ENCODE results near the gene B3GALT6. TPM values are rescaled to one million over a fixed set of nuclear protein-coding genes. Genes with fewer than 3 reads are reported as not detected.
A peak's percentile ranks its signal among the peaks of the same experiment; 100 is the strongest.

B3GALT6 gene
- total and polyA plus RNA-seq, 2 experiments from 2014 or later, result 6.5 to 52.5 TPM

- no peak for TF ChIP-seq EZH2 (IDR thresholded peaks at IDR 0.05; ENCODE audit: insufficient read depth, poor library complexity, severe bottlenecking)
- no peak for TF ChIP-seq EZH2phosphoT487 (IDR thresholded peaks at IDR 0.05; ENCODE audit: insufficient read depth, low read depth)
- H3K9me2 ChIP-seq (ENCODE audit: insufficient read depth), result no peaks in the 10 kb centered on the region
- H3K79me2 ChIP-seq (ENCODE audit: insufficient read depth), result peaks cover 82% of the 10 kb centered on the region
- no peak overlapping the region for H2AFZ ChIP-seq
- in situ Hi-C loops (cut with MboI), result no loop called here
- no peak overlapping the region for H3K4me3 ChIP-seq
- H3K9ac ChIP-seq, result no peak overlapping the region
- H3F3A ChIP-seq (ENCODE audit: insufficient read depth), result peaks cover 12% of the 10 kb centered on the region
- H3K9me3 ChIP-seq (ENCODE audit: low read depth), result no peaks in the 10 kb centered on the region
- H3K4me2 ChIP-seq (ENCODE audit: unreplicated experiment), result no peak overlapping the region
- no peaks in the 10 kb centered on the region; the same call in 1 of the 2 replicates for H3K36me3 ChIP-seq (ENCODE audit: low read depth)
- H3K4me1 ChIP-seq (ENCODE audit: insufficient read depth), result peaks cover 7% of the 10 kb centered on the region; the same call in 1 of the 2 replicates
- DNase-seq, result no peak
- WGBS, 2 experiments (ENCODE audit: low coverage in 1 of 2, low lambda C conversion rate in 2 of 2, missing lambda C conversion rate in 2 of 2), result 94 to 96% methylated on average over 19 to 25 of the region's 25 CpGs
- no peak overlapping the region for H3K27ac ChIP-seq
- no peaks in the 10 kb centered on the region for H3K27me3 ChIP-seq (replicated peaks; ENCODE audit: insufficient read depth)
- no peaks in the 10 kb centered on the region for H4K20me1 ChIP-seq (ENCODE audit: insufficient read depth)
These were observed 4.7 kb upstream of the B3GALT6 start for GRCh38 chr1:1227386-1227785.

GRCh38 chr1:1228187-1228586 is 3.9 kb upstream of the B3GALT6 start:
- Histone ChIP-seq H3K9ac (no peak overlapping the region), H4K20me1 (ENCODE audit: insufficient read depth) (no peaks in the 10 kb centered on the region), H3K4me1 (ENCODE audit: insufficient read depth) (peaks cover 13% of the 10 kb centered on the region), H3K9me3 (ENCODE audit: low read depth) (no peaks in the 10 kb centered on the region), H3K27me3 (replicated peaks; ENCODE audit: insufficient read depth) (no peaks in the 10 kb centered on the region), H2AFZ (no peak overlapping the region), H3K4me2 (ENCODE audit: unreplicated experiment) (no peak overlapping the region), H3K79me2 (ENCODE audit: insufficient read depth) (peaks cover 86% of the 10 kb centered on the region), H3K9me2 (ENCODE audit: insufficient read depth) (no peaks in the 10 kb centered on the region), H3F3A (ENCODE audit: insufficient read depth) (peaks cover 12% of the 10 kb centered on the region), H3K27ac (no peak overlapping the region), H3K4me3 (no peak overlapping the region), H3K36me3 (ENCODE audit: low read depth) (no peaks in the 10 kb centered on the region; the same call in 1 of the 2 replicates)
- WGBS, 2 experiments (ENCODE audit: low coverage in 1 of 2, low lambda C conversion rate in 2 of 2, missing lambda C conversion rate in 2 of 2), result 99% methylated on average over 27 to 30 of the region's 30 CpGs
- no peak for DNase-seq
- TF ChIP-seq EZH2 (IDR thresholded peaks at IDR 0.05; ENCODE audit: insufficient read depth, poor library complexity, severe bottlenecking), result no peak
- in situ Hi-C loops (cut with MboI), result no loop called here

GRCh38 chr1:1228596-1229321 is 3.3 kb upstream of the B3GALT6 start:
- 93 to 94% methylated on average over 25 to 28 of the region's 28 CpGs for WGBS, 2 experiments (ENCODE audit: low coverage in 1 of 2, low lambda C conversion rate in 2 of 2, missing lambda C conversion rate in 2 of 2)
- no peaks in the 10 kb centered on the region for H4K20me1 ChIP-seq (ENCODE audit: insufficient read depth)
- H3K36me3 ChIP-seq (ENCODE audit: low read depth), result no peaks in the 10 kb centered on the region; the same call in 1 of the 2 replicates
- peaks cover 13% of the 10 kb centered on the region for H3K4me1 ChIP-seq (ENCODE audit: insufficient read depth)
- no peak overlapping the region for H3K9ac ChIP-seq
- no peaks in the 10 kb centered on the region for H3K27me3 ChIP-seq (replicated peaks; ENCODE audit: insufficient read depth)
- in situ Hi-C loops (cut with MboI), result no loop called here
- no peak overlapping the region for H3K4me2 ChIP-seq (ENCODE audit: unreplicated experiment)
- H2AFZ ChIP-seq, result no peak overlapping the region
- peaks cover 12% of the 10 kb centered on the region for H3F3A ChIP-seq (ENCODE audit: insufficient read depth)
- no peaks in the 10 kb centered on the region for H3K9me2 ChIP-seq (ENCODE audit: insufficient read depth)
- no peak for TF ChIP-seq EZH2 (IDR thresholded peaks at IDR 0.05; ENCODE audit: insufficient read depth, poor library complexity, severe bottlenecking)
- TF ChIP-seq EZH2phosphoT487 (IDR thresholded peaks at IDR 0.05; ENCODE audit: insufficient read depth, low read depth), result no peak
- no peak overlapping the region for H3K27ac ChIP-seq
- H3K9me3 ChIP-seq (ENCODE audit: low read depth), result no peaks in the 10 kb centered on the region
- peaks cover 90% of the 10 kb centered on the region for H3K79me2 ChIP-seq (ENCODE audit: insufficient read depth)
- peak; percentile 22 for DNase-seq
- no peak overlapping the region for H3K4me3 ChIP-seq

GRCh38 chr1:1229770-1230169 is 2.3 kb upstream of the B3GALT6 start:
- no peak overlapping the region for H3K27ac ChIP-seq
- no peaks in the 10 kb centered on the region; the same call in 1 of the 2 replicates for H3K36me3 ChIP-seq (ENCODE audit: low read depth)
- TF ChIP-seq EZH2 (IDR thresholded peaks at IDR 0.05; ENCODE audit: insufficient read depth, poor library complexity, severe bottlenecking), result no peak
- TF ChIP-seq EZH2phosphoT487 (IDR thresholded peaks at IDR 0.05; ENCODE audit: insufficient read depth, low read depth), result no peak
- in situ Hi-C loops (cut with MboI), result no loop called here
- no peaks in the 10 kb centered on the region for H3K27me3 ChIP-seq (replicated peaks; ENCODE audit: insufficient read depth)
- H3K4me1 ChIP-seq (ENCODE audit: insufficient read depth), result peaks cover 13% of the 10 kb centered on the region
- DNase-seq, result no peak
- WGBS, 2 experiments (ENCODE audit: low coverage in 1 of 2, low lambda C conversion rate in 2 of 2, missing lambda C conversion rate in 2 of 2), result 84 to 85% methylated on average over 19 of the region's 19 CpGs
- peaks cover 12% of the 10 kb centered on the region for H3F3A ChIP-seq (ENCODE audit: insufficient read depth)
- no peaks in the 10 kb centered on the region for H3K9me2 ChIP-seq (ENCODE audit: insufficient read depth)
- peak overlapping the region; percentile 96 for H3K4me3 ChIP-seq
- peak overlapping the region; percentile 93 for H3K4me2 ChIP-seq (ENCODE audit: unreplicated experiment)
- no peaks in the 10 kb centered on the region for H3K9me3 ChIP-seq (ENCODE audit: low read depth)
- H4K20me1 ChIP-seq (ENCODE audit: insufficient read depth), result no peaks in the 10 kb centered on the region
- no peak overlapping the region for H3K9ac ChIP-seq
- H3K79me2 ChIP-seq (ENCODE audit: insufficient read depth), result peaks cover 89% of the 10 kb centered on the region
- no peak overlapping the region for H2AFZ ChIP-seq
